ENCODE results near the gene PALM3.

PALM3 gene

DNA sequence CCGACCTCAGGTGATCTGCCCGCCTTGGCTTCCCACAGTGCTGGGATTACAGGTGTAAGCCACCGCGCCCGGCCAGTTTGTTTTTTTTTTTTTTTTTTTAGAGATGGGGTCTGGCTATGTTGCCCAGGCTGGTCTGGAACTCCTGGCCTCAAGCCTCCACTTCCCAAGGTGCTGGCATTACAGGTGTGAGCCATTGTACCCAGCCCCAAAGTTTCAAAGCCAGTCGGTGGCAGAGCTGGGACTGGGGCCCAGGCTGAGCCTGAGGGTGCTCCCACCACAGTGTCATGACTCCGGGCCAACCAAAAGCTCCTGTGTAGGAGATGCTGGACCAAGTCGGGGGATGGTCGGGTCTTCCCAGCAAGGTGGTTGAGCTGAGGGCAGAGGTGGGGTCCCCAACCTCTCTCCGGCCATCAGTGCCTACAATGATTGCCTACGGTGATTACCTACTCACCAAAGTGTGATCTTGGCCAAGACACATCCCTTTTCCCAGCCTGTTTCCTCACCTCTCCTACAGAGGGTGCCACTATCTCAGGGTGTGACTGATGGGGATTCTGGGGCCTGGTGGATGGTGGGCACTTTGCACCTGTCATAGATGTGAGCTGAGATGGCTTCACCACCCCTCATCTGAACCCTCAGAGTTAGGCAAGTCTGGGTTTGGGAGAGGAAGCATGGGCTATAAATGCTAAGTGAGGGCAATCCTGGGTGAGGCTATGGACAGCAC is 34.6 kb upstream of the PALM3 start:
- TF ChIP-seq ZNF565 (CRISPR knock-in tag; conservative IDR thresholded peaks at IDR 0.05; ENCODE audit: low read depth) (no peak), ZFP30 (CRISPR knock-in tag; IDR thresholded peaks at IDR 0.05) (no peak), PPARA (CRISPR knock-in tag; IDR thresholded peaks at IDR 0.05; ENCODE audit: borderline replicate concordance) (no peak)
- no peak for ATAC-seq

DNA sequence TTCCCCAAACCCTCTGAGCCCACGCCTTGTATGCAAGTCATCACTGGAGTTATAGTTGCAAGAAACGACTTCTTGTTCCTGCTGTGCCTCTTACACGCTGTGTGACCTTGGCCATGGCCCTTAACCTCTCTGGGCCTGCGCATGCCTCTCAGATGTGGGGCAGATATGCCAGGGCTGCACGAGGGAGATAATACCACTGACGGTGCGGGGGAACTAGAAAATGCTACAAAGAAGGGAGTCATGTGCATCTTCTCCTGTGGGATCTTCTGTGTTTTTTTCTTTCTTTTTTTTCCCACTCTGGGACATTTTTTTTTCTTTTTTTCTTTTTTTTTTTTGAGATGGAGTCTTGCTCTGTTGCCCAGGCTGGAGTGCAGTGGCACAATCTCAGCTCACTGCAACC is 33.0 kb upstream of the PALM3 start:
- TF ChIP-seq ZC3H10 (CRISPR knock-in tag; IDR thresholded peaks at IDR 0.05), result no peak
- no peak for TF ChIP-seq ESRRG (CRISPR knock-in tag; IDR thresholded peaks at IDR 0.05)
- TF ChIP-seq PPARA (CRISPR knock-in tag; IDR thresholded peaks at IDR 0.05; ENCODE audit: borderline replicate concordance), result no peak
- TF ChIP-seq ZNF70 (CRISPR knock-in tag; IDR thresholded peaks at IDR 0.05), result no peak
- TF ChIP-seq SNAI2 (CRISPR knock-in tag; IDR thresholded peaks at IDR 0.05), result no peak
- TF ChIP-seq, protein P1, sequence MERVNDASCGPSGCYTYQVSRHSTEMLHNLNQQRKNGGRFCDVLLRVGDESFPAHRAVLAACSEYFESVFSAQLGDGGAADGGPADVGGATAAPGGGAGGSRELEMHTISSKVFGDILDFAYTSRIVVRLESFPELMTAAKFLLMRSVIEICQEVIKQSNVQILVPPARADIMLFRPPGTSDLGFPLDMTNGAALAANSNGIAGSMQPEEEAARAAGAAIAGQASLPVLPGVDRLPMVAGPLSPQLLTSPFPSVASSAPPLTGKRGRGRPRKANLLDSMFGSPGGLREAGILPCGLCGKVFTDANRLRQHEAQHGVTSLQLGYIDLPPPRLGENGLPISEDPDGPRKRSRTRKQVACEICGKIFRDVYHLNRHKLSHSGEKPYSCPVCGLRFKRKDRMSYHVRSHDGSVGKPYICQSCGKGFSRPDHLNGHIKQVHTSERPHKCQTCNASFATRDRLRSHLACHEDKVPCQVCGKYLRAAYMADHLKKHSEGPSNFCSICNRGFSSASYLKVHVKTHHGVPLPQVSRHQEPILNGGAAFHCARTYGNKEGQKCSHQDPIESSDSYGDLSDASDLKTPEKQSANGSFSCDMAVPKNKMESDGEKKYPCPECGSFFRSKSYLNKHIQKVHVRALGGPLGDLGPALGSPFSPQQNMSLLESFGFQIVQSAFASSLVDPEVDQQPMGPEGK (CRISPR knock-in tag; IDR thresholded peaks at IDR 0.05; ENCODE audit: borderline replicate concordance), result no peak
- TF ChIP-seq, protein P2, sequence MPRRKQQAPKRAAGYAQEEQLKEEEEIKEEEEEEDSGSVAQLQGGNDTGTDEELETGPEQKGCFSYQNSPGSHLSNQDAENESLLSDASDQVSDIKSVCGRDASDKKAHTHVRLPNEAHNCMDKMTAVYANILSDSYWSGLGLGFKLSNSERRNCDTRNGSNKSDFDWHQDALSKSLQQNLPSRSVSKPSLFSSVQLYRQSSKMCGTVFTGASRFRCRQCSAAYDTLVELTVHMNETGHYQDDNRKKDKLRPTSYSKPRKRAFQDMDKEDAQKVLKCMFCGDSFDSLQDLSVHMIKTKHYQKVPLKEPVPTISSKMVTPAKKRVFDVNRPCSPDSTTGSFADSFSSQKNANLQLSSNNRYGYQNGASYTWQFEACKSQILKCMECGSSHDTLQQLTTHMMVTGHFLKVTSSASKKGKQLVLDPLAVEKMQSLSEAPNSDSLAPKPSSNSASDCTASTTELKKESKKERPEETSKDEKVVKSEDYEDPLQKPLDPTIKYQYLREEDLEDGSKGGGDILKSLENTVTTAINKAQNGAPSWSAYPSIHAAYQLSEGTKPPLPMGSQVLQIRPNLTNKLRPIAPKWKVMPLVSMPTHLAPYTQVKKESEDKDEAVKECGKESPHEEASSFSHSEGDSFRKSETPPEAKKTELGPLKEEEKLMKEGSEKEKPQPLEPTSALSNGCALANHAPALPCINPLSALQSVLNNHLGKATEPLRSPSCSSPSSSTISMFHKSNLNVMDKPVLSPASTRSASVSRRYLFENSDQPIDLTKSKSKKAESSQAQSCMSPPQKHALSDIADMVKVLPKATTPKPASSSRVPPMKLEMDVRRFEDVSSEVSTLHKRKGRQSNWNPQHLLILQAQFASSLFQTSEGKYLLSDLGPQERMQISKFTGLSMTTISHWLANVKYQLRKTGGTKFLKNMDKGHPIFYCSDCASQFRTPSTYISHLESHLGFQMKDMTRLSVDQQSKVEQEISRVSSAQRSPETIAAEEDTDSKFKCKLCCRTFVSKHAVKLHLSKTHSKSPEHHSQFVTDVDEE (CRISPR knock-in tag; IDR thresholded peaks at IDR 0.05), result no peak
- TF ChIP-seq, protein P3, sequence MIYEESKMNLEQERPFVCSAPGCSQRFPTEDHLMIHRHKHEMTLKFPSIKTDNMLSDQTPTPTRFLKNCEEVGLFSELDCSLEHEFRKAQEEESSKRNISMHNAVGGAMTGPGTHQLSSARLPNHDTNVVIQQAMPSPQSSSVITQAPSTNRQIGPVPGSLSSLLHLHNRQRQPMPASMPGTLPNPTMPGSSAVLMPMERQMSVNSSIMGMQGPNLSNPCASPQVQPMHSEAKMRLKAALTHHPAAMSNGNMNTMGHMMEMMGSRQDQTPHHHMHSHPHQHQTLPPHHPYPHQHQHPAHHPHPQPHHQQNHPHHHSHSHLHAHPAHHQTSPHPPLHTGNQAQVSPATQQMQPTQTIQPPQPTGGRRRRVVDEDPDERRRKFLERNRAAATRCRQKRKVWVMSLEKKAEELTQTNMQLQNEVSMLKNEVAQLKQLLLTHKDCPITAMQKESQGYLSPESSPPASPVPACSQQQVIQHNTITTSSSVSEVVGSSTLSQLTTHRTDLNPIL (CRISPR knock-in tag; IDR thresholded peaks at IDR 0.05; ENCODE audit: low read depth), result no peak
- TF ChIP-seq ARNTL (CRISPR knock-in tag; IDR thresholded peaks at IDR 0.05; ENCODE audit: borderline replicate concordance, low read depth), result no peak
- TF ChIP-seq, protein P4, sequence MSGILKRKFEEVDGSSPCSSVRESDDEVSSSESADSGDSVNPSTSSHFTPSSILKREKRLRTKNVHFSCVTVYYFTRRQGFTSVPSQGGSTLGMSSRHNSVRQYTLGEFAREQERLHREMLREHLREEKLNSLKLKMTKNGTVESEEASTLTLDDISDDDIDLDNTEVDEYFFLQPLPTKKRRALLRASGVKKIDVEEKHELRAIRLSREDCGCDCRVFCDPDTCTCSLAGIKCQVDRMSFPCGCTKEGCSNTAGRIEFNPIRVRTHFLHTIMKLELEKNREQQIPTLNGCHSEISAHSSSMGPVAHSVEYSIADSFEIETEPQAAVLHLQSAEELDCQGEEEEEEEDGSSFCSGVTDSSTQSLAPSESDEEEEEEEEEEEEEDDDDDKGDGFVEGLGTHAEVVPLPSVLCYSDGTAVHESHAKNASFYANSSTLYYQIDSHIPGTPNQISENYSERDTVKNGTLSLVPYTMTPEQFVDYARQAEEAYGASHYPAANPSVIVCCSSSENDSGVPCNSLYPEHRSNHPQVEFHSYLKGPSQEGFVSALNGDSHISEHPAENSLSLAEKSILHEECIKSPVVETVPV (CRISPR knock-in tag; IDR thresholded peaks at IDR 0.05), result no peak
- TF ChIP-seq TCF4 (CRISPR knock-in tag; IDR thresholded peaks at IDR 0.05; ENCODE audit: borderline replicate concordance), result no peak
- TF ChIP-seq, protein P5, sequence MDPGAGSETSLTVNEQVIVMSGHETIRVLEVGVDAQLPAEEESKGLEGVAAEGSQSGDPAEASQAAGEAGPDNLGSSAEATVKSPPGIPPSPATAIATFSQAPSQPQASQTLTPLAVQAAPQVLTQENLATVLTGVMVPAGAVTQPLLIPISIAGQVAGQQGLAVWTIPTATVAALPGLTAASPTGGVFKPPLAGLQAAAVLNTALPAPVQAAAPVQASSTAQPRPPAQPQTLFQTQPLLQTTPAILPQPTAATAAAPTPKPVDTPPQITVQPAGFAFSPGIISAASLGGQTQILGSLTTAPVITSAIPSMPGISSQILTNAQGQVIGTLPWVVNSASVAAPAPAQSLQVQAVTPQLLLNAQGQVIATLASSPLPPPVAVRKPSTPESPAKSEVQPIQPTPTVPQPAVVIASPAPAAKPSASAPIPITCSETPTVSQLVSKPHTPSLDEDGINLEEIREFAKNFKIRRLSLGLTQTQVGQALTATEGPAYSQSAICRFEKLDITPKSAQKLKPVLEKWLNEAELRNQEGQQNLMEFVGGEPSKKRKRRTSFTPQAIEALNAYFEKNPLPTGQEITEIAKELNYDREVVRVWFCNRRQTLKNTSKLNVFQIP (CRISPR knock-in tag; IDR thresholded peaks at IDR 0.05; ENCODE audit: borderline replicate concordance, low read depth), result no peak
- no peak for TF ChIP-seq BACH2 (CRISPR knock-in tag; IDR thresholded peaks at IDR 0.05; ENCODE audit: borderline replicate concordance)
- TF ChIP-seq RARB (CRISPR knock-in tag; IDR thresholded peaks at IDR 0.05), result no peak
- TF ChIP-seq ZNF8 (CRISPR knock-in tag; IDR thresholded peaks at IDR 0.05), result no peak
- no peak for ATAC-seq

DNA sequence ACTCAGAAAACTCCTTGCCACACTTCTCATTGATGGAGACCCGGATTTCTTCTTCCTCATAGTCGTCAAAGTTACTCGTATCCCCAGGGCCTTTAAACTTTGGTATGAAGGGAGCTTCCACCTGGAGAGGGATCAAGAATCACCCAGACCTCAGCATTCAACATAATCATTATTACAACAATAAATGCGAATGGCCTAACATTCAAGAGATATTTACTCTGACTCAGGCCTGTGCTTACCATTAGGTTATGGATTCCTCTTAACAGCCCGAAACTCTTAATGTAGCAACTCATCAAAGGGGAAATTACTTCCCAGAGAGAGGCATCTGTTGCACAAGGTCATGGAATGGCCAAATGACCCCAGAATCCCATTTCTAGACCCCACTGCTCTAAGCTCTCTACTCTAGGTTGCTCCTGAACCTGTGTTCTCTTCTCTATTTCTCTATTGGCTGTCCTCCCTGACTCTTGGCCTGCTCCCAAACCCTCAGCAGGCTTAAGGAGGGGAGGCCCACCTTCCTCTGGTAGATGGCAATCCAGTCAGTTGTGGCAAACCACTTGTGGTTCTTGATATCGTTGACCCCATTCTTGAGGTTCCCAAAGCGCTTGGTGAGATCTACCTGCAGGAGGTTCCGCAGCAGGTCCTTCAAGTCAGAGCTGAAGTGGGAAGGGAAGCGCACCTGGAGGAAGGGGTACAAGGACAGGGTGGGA is 31.4 kb upstream of the PALM3 start:
- no peak for ATAC-seq
- no peak for TF ChIP-seq TCF4 (CRISPR knock-in tag; IDR thresholded peaks at IDR 0.05; ENCODE audit: borderline replicate concordance)
- TF ChIP-seq ZNF8 (CRISPR knock-in tag; IDR thresholded peaks at IDR 0.05), result peak; percentile 62; the same call in 1 of the 2 replicates
- TF ChIP-seq, protein P3 (CRISPR knock-in tag; IDR thresholded peaks at IDR 0.05; ENCODE audit: low read depth), result no peak
- TF ChIP-seq ZNF565 (CRISPR knock-in tag; conservative IDR thresholded peaks at IDR 0.05; ENCODE audit: low read depth), result no peak

All from SK-N-SH treated with all-trans-retinoic acid at 6 μM for 48 hours (cell line).